Left ventricle myocardium inferior (tissue), 1 donor: ENCODE results near the gene TMCC1. TPM values are rescaled to one million over a fixed set of nuclear protein-coding genes. Genes with fewer than 3 reads are reported as not detected.

Experiments used
- DNase-seq: peaks from one replicate; pipeline ENCODE4 v3.0.0-alpha.2; 2020
- H3K27ac ChIP-seq: fragments of 200-600 bp; replicated peaks from 2 replicates; pipeline ENCODE4 v1.8.0; 2021
- H3K27me3 ChIP-seq: fragments of 200-600 bp; 2 replicates; pipeline ENCODE4 v1.8.0; 2021; ENCODE audit warnings: low read depth
- H3K36me3 ChIP-seq: fragments of 200-600 bp; 2 replicates; pipeline ENCODE4 v1.8.0; 2021
- H3K4me1 ChIP-seq: fragments of 200-600 bp; 2 replicates; pipeline ENCODE4 v1.8.0; 2021
- H3K4me3 ChIP-seq: fragments of 200-600 bp; 2 replicates; pipeline ENCODE4 v1.8.0; 2021; ENCODE audit warnings: mild to moderate bottlenecking, moderate library complexity
- H3K9me3 ChIP-seq: fragments of 200-600 bp; replicated peaks from 2 replicates; pipeline ENCODE4 v1.8.0; 2021
- CTCF ChIP-seq: fragments of 200-600 bp; IDR thresholded peaks from 2 replicates; pipeline ENCODE4 v1.8.0; 2021; ENCODE audit warnings: antibody characterized with exemption, mild to moderate bottlenecking, borderline replicate concordance
- intact Hi-C: fragments of 100-400 bp; cut with micrococcal nuclease; formaldehyde crosslinking; loops from one replicate; pipeline ENCODE4 v1.11.0; 2022
- total RNA-seq: library from RNA; stranded (reverse); fragmentation: NEBNext Ultra II Directional; extraction: Animal tissue kit (Norgen Biotek cat#: 25700); gene quantifications from one replicate; pipeline ENCODE4 v1.2.1, GENCODE V29; 2021
- donor health status: DM: no; HTN: yes; CAD: no; lungs with severe emphysema.

TMCC1 gene
- total RNA-seq, 1 donor from 2014 or later, result 28.3 TPM

- Histone ChIP-seq H3K9me3 (peaks cover 7% of the 10 kb centered on the region), H3K36me3 (no peaks in the 10 kb centered on the region), H3K4me1 (peaks cover 11% of the 10 kb centered on the region), H3K27ac (no peak overlapping the region), H3K27me3 (no peaks in the 10 kb centered on the region), H3K4me3 (no peak overlapping the region)
- no peak for TF ChIP-seq CTCF
- no peak for DNase-seq
- intact Hi-C loops, result no loop called here
Measured at GRCh38 chr3:129632556-129632955, 261.0 kb downstream of the TMCC1 start.

- peaks cover 7% of the 10 kb centered on the region for H3K9me3 ChIP-seq
- no peak for DNase-seq
- TF ChIP-seq CTCF, result no peak
- H3K4me3 ChIP-seq, result no peak overlapping the region
- H3K27ac ChIP-seq, result no peak overlapping the region
- H3K27me3 ChIP-seq, result no peaks in the 10 kb centered on the region
- H3K36me3 ChIP-seq, result no peaks in the 10 kb centered on the region
- peaks cover 16% of the 10 kb centered on the region for H3K4me1 ChIP-seq
- intact Hi-C loops, result no loop called here
Measured at GRCh38 chr3:129632056-129632455, 261.5 kb downstream of the TMCC1 start.

- peak overlapping the region; percentile 99 for H3K27ac ChIP-seq
- intact Hi-C loops, result no loop called here
- peaks cover 46% of the 10 kb centered on the region for H3K4me1 ChIP-seq
- no peaks in the 10 kb centered on the region for H3K27me3 ChIP-seq
- no peak overlapping the region for H3K4me3 ChIP-seq
- DNase-seq, result no peak
- TF ChIP-seq CTCF, result no peak
- H3K9me3 ChIP-seq, result no peaks in the 10 kb centered on the region
- no peaks in the 10 kb centered on the region for H3K36me3 ChIP-seq
Measured at GRCh38 chr3:129629011-129629410, 264.5 kb downstream of the TMCC1 start.

GRCh38 chr3:129628169-129628522 lies 265.4 kb downstream of the TMCC1 start:
- Histone ChIP-seq H3K36me3 (no peaks in the 10 kb centered on the region), H3K4me3 (peak overlapping the region; percentile 73), H3K27ac (peak overlapping the region; percentile 99), H3K4me1 (peaks cover 55% of the 10 kb centered on the region), H3K9me3 (no peaks in the 10 kb centered on the region), H3K27me3 (no peaks in the 10 kb centered on the region)
- TF ChIP-seq CTCF, result no peak
- DNase-seq, result no peak
- intact Hi-C loops, result no loop called here

GRCh38 chr3:129627350-129628168 lies 266.0 kb downstream of the TMCC1 start:
- Histone ChIP-seq H3K9me3 (no peaks in the 10 kb centered on the region), H3K4me3 (peak overlapping the region; percentile 73), H3K27ac (peak overlapping the region; percentile 99), H3K36me3 (no peaks in the 10 kb centered on the region), H3K27me3 (no peaks in the 10 kb centered on the region), H3K4me1 (peaks cover 61% of the 10 kb centered on the region)
- TF ChIP-seq CTCF, result peak; percentile 89
- DNase-seq, result peak; percentile 66
- intact Hi-C loops, result no loop called here
